NCI-H1417 (cell line): Measurements from ENCODE around the gene SIX6.

ENCODE experiments used
- DNase-seq, 3 experiments: peaks; one replicate each; lab custom pipeline; 2025; lab: John Stamatoyannopoulos, UW

SIX6 gene

DNA sequence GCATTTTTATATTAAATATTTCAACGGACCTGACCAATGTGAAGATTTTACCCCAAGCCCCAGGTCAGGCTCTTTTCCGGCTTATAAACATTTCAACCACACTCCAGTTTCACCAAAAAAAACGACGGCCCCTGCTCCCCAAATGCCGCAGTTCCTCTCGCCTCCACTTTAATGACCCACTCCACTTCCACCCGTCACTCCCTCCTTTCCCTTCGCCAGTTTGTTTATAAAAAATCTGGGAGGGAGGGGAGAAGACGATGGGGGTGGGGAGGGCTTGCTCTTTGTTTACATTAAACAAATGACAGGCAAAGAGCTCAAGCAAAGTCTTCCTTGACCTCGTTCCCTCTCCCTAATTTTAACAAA is 5.4 kb downstream of the SIX6 start:
- peak; percentile 74 to 86 (median 75) for DNase-seq

DNA sequence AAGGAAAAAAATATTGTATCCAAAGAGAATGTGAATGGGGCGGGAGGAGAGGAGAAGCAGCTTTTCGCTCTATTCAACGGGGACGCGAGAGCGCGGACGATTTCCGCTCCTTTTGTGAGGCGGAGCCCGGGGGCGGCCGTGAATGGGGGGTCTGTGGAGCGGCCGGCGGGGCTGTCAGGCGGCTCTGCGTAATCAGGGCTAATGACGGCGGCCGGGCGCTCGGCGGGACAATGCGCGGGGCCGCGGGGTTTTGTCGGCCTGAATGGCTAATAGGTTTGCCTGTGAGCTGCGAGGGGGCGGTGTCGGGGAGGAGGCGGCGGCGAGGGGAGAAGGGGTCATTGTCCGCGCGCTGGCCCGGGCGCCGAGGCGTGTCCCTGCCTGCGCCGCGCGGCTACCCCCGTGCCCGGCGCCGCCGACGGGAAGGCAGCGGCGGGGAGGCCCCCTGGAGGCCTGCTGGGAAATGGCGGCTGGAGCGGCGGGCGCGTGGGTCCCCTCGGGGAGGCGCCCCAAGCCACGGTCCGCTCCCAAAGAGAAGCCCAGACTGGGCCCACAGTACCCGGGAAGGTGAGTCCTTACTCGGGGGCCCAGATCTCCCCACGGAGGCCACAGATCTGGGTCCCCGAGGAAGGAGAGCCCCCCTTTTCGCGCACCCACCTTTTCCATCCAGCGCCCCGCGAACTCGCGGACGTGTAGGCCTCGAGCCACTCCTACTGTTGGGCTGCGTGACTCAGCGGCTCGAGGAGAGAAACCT is 6.0 kb downstream of the SIX6 start:
- DNase-seq, result peak; percentile 74 to 86 (median 75)

DNA sequence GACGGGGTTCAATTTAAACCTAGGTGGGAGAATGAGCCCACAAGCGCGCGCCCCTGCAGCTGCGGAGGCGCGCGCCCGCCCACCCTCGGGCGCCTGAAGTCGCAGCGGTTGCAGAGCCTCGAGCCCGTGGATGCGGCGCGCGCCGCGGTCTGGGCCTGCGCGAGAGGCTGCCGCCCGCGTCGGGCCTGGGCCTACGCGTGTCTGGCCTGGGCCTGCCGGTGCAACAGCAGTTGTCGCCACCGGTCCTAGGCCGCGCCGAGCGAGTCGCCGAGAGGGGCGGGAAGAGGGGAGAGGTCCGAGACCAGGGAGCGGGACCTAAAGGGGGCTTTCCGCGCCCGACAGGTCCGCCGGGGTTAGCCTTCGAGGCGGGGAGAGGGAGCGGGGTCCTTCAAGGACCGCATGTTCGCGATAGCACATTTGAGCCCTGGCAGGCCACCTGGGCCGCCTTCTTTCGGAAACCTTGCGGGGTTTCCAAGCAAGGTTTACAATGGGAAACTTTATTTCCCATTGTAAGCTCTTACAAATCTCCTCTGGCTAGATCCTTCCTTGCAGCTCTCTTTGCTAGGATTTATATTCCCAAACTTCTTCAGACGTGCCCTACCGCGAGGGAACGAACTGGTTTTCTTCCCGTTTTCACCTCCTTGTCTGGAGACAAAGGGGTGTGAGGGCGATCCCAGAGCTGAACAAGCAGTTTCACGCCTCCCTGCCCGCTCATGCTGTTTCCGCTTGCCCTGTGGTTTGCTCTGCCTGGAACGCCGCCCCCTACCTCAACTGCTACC is 6.8 kb downstream of the SIX6 start:
- no peak for DNase-seq

DNA sequence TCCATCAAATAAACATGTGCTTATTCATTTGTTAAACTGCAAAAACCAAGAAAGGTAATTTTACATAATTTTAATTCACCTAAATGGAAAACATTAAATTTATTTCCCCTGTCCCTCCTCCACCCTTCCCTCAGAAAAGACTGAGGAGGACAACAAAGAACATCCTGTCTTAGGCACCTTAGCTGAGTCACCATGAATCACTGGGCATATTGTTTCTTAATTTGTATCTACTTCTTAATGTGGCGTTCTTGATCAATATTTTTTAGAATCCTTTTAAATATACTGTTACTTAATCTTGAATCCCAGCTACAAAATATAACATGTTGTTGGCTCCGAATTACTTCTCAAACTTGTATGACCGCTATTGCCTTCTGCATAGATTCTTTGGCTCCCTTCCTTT is 23.5 kb downstream of the SIX6 start:
- DNase-seq, result no peak

DNA sequence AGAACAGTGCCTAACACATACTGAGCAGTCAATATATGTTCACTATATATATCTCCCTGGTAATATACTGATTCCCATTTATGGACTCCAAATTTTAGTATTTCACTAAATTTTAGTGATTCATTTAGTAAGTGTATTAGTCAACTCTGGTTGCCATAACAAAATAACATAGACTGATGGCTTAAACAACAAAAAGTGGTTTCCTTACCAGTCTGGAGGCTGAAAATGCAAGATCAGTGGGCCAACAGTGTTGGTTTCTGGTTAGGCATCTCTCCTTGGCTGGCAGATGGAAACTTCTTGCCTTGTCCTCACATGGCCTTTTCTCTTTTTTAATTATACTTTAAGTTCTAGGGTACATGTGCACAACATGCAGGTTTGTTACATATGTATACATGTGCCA is 28.7 kb downstream of the SIX6 start:
- no peak for DNase-seq

DNA sequence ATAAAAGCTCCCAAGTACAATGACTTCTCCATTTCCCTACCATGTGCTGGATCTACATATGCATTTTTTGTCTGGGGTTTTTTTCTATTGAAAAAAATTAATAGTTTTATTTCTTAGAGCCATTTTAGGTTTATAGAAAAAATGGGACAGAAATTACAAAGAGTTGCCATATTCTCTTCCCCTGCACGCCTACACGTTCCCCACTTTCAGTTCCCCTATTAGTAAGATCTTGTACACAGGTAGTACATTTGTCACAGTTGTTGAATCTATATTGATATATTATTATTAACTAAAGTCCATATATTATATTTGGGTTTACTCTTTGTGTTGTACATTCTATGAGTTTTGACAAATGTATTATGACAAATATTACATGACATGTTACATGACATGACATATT is 35.7 kb downstream of the SIX6 start:
- DNase-seq, result no peak

DNA sequence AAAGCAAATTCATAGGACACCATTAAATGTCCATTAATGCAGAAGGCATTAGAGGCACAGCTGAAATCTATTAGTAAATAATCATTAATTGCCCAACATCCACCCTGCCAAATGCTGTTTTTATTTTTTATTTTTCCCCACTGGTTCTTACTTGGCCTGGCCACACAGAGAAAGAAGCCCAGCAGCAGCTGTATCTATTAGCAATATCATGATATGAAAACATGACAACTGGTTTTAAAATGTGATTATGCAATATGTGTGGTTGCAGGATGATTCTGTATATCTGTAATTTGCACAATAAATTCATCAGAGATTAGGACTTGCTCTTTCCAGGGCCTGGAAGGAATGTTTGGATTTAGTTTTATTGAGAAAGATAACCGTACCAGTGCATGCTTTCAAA is 44.9 kb downstream of the SIX6 start:
- no peak for DNase-seq

DNA sequence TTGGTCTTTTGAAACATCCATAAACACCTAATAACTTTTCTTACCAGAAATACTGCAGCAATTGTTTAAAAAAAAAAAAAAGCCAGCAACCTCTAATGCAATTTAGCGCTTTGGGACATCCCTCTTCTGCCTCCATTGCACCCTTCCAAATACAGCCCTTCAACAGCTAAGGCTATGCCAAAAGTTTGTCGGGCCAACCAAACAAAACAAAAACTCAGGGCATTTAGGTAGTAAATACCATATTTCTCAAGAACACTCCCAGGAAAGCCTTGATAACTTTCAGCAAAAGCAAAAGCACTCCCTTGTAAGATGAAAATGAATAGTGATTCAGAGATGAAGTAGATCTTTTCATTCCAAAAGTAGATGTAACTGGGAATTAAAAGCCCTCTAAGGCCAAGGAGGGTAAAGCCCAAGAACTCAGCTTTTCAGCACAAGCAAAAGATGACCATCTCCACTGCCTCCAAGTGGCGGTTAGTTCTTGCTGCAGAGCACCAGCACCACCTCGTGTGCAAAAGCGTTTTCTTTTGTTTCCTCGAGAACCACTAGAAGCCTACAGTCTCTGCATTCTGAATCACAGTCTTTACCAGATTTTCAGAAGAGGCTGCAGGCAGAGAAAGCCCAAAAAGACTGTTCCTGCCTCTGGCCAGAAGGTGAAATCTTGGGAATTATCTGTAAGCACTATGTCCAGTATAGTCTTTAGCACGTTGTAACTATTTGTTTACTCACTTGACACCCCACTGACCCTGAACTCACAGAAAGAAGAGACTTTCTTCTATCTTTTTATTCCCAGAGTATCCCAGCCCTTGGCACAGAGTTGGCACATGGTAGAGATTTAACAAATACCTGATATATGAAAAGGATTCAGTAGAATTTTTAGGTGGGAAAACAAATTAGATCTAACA is 53.1 kb downstream of the SIX6 start:
- peak; percentile 44 to 86 (median 71) for DNase-seq
